Psoas muscle (tissue), 8 donors: Measurements from ENCODE around the gene TLR6. TPM values are rescaled to one million over a fixed set of nuclear protein-coding genes. Genes with fewer than 3 reads are reported as not detected.
"Not testable (repeated sequence)": the region's sequence is repeated elsewhere in the genome, so short reads cannot be mapped to it uniquely, and the experiment has no call there.

Experiments used
- ATAC-seq, 4 donors: fragments of 200-7000 bp; cut with Tn5 transposase; one replicate each; pipeline ENCODE4 v1.9.1; 2020; ENCODE audit warnings: moderate library complexity in 3 of 4, mild to moderate bottlenecking in 2 of 4
- DNase-seq, 2 donors: peaks; one replicate each; pipeline ENCODE4 v3.0.0-alpha.2; 2020
- H3K27ac ChIP-seq: fragments of 200-600 bp; one replicate; pipeline ENCODE4 v1.8.0; 2022
- H3K27me3 ChIP-seq, 3 donors: fragments of 200-600 bp in 1 of 3; one replicate each; pipeline versions ENCODE4 v1.6.1 to v1.8.0; 2013 to 2022; ENCODE audit warnings: low read length in 2 of 3, mild to moderate bottlenecking in 2 of 3, moderate library complexity in 1 of 3; ENCODE audit not compliant: insufficient read depth in 3 of 3
- H3K36me3 ChIP-seq, 2 donors: fragments of 200-600 bp in 1 of 2; one replicate each; pipeline versions ENCODE4 v1.6.1 to v1.8.0; 2013 to 2022; ENCODE audit warnings: low read depth in 1 of 2, mild to moderate bottlenecking in 1 of 2, moderate library complexity in 1 of 2; ENCODE audit not compliant: insufficient read depth in 1 of 2
- H3K4me1 ChIP-seq: fragments of 200-600 bp; one replicate; pipeline ENCODE4 v1.8.0; 2022
- H3K4me3 ChIP-seq: fragments of 200-600 bp; one replicate; pipeline ENCODE4 v1.8.0; 2022; ENCODE audit warnings: mild to moderate bottlenecking
- H3K9me3 ChIP-seq: fragments of 200-600 bp; one replicate; pipeline ENCODE4 v1.8.0; 2022
- WGBS, 3 donors: extraction: QIAGEN DNeasy Blood & Tissue Kit; methylation state at CpG; one replicate each; pipeline versions ENCODE4 v1.1.6 to v1.1.7; 2013; 5-methylcytosine and 5-hydroxymethylcytosine counted together
- intact Hi-C, 2 donors: fragments of 100-400 bp; cut with DNase I; formaldehyde crosslinking; loops; one replicate each; pipeline versions ENCODE4 v1.11.0 to v1.14.2; 2022
- polyA plus RNA-seq, 3 donors: library from polyadenylated mRNA; stranded (reverse); fragments of 200-250 nt; gene quantifications; one replicate each; pipeline ENCODE4 v1.2.3, GENCODE V29; 2013
- total RNA-seq, 4 donors: library from RNA; stranded (reverse); fragmentation: NEBNext Ultra II Directional in 2 of 4; extraction: Animal tissue kit (Norgen Biotek cat#: 25700) in 2 of 4; gene quantifications; one replicate each; pipeline versions ENCODE4 v1.2.1 to v1.2.4, GENCODE V29; 2021 to 2023
- TF ChIP-seq, protein P1 (sequence below): fragments of 200-600 bp; IDR thresholded peaks from one replicate; pipeline ENCODE4 v1.8.0; 2022; ENCODE audit warnings: antibody characterized with exemption
- donor health status: healthy with polysubstance abuse.
- donor health status: DM: no; HTN: no; CAD: no; lungs with moderate emphysema.
- donor health status: Bipolar disorder and iron deficiency.
- donor health status: healthy.
- donor health status: DM: yes; HTN: yes; CAD: no.
- donor health status: DM: no; HTN: no; CAD: no.
- donor health status: DM: no; HTN: no; CAD: no.
- donor health status: DM: yes; HTN: yes; CAD: no.

Gene TLR6
- total and polyA plus RNA-seq, 7 donors, result 0.12 to 1.3 (median 0.79) TPM

DNA sequence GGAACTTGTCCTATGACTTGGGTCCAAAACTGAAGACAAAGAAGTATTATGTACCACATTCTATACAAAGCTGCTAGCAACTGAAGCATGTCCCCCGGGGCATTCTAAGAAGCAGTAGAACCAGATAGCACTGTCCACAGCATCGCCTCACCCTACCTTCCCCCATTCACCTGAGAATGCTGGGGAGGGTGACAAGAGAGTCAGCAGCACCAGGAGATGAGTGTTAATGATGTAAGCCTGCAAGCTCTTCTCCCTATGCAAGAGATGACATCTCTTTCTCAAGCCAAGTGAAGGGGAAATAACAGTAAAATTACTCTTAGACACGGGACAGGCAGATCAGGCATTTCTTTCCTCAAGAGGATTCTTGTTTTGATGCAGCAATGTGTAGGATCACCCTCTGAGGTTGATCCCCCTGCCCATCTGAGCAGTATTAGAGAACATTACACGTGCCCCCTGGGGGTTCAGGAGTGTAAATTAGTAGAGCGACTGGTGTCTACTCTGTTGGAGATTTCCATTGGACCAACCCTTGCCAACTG is 38.1 kb downstream of the TLR6 start:
- intact Hi-C loops, result no loop called here
- Histone ChIP-seq H3K4me3 (no peak overlapping the region), H3K4me1 (no peaks in the 10 kb centered on the region), H3K9me3 (no peaks in the 10 kb centered on the region), H3K27ac (no peak overlapping the region), H3K36me3 (no peaks in the 10 kb centered on the region), H3K27me3 (peaks cover 0 to 3% (median 0%) of the 10 kb centered on the region in 3 donors)
- 71 to 77% (median 73%) methylated on average over 5 of the region's 5 CpGs for WGBS, 3 donors
- DNase-seq, result no peak
- TF ChIP-seq, protein P1, sequence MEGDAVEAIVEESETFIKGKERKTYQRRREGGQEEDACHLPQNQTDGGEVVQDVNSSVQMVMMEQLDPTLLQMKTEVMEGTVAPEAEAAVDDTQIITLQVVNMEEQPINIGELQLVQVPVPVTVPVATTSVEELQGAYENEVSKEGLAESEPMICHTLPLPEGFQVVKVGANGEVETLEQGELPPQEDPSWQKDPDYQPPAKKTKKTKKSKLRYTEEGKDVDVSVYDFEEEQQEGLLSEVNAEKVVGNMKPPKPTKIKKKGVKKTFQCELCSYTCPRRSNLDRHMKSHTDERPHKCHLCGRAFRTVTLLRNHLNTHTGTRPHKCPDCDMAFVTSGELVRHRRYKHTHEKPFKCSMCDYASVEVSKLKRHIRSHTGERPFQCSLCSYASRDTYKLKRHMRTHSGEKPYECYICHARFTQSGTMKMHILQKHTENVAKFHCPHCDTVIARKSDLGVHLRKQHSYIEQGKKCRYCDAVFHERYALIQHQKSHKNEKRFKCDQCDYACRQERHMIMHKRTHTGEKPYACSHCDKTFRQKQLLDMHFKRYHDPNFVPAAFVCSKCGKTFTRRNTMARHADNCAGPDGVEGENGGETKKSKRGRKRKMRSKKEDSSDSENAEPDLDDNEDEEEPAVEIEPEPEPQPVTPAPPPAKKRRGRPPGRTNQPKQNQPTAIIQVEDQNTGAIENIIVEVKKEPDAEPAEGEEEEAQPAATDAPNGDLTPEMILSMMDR, result no peak
- no peak for ATAC-seq

GRCh38 chr4:38815885-38816782 is 40.5 kb downstream of the TLR6 start:
- ATAC-seq, result no peak
- no peak overlapping the region for H3K4me3 ChIP-seq
- intact Hi-C loops, result no loop called here

GRCh38 chr4:38814386-38814785 is 42.2 kb downstream of the TLR6 start:
- Histone ChIP-seq H3K27ac (no peak overlapping the region), H3K36me3 (no peaks in the 10 kb centered on the region), H3K4me3 (no peak overlapping the region), H3K4me1 (no peaks in the 10 kb centered on the region), H3K27me3 (peaks cover 0 to 3% (median 0%) of the 10 kb centered on the region in 3 donors), H3K9me3 (no peaks in the 10 kb centered on the region)
- no peak for ATAC-seq
- intact Hi-C loops, result no loop called here
- WGBS, 3 donors, result 68 to 73% (median 72%) methylated on average over 3 of the region's 3 CpGs
- no peak for DNase-seq
- TF ChIP-seq, protein P1, result no peak

More at GRCh38 chr4:38815885-38816782, 40.5 kb downstream of the TLR6 start:
- H3K27ac ChIP-seq, result peak overlapping the region; percentile 15
- TF ChIP-seq, protein P1, result no peak
- DNase-seq, result no peak
- no peaks in the 10 kb centered on the region for H3K36me3 ChIP-seq
- H3K9me3 ChIP-seq, result no peaks in the 10 kb centered on the region
- WGBS, 3 donors, result 64 to 71% (median 65%) methylated on average over 3 of the region's 3 CpGs
- no peaks in the 10 kb centered on the region for H3K4me1 ChIP-seq
- peaks cover 0 to 3% (median 0%) of the 10 kb centered on the region in 3 donors for H3K27me3 ChIP-seq

- TF ChIP-seq, protein P1, result no peak
- H3K4me1 ChIP-seq, result no peaks in the 10 kb centered on the region
- H3K9me3 ChIP-seq, result no peaks in the 10 kb centered on the region
- no peaks in the 10 kb centered on the region for H3K27me3 ChIP-seq
- H3K27ac ChIP-seq, result no peak overlapping the region
- no peak overlapping the region for H3K4me3 ChIP-seq
- ATAC-seq, result no peak
- 72 to 84% (median 82%) methylated on average over 6 of the region's 6 CpGs for WGBS, 3 donors
- intact Hi-C loops, result no loop called here
- no peaks in the 10 kb centered on the region for H3K36me3 ChIP-seq
- DNase-seq, result no peak
These were observed 45.3 kb downstream of the TLR6 start for GRCh38 chr4:38811297-38811696.

DNA sequence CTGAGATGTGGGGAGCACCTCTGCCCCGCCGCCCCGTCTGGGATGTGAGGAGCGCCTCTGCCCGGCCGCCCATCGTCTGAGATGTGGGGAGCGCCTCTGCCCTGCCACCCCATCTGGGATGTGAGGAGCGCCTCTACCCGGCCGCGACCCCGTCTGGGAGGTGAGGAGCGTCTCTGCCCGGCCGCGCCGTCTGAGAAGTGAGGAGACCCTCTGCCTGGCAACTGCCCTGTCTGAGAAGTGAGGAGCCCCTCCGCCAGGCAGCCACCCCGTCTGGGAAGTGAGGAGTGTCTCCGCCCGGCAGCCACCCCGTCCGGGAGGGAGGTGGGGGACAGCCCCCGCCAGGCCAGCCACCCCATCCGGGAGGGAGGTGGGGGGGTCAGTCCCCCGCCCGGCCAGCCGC is 49.2 kb downstream of the TLR6 start:
- H3K27me3 ChIP-seq, H3K4me1 ChIP-seq, DNase-seq, H3K9me3 ChIP-seq, ATAC-seq, H3K4me3 ChIP-seq, H3K36me3 ChIP-seq, H3K27ac ChIP-seq, intact Hi-C loops: not testable (repeated sequence)
- WGBS, 3 donors, result 92 to 96% (median 93%) methylated on average over 15 to 29 of the region's 29 CpGs

DNA sequence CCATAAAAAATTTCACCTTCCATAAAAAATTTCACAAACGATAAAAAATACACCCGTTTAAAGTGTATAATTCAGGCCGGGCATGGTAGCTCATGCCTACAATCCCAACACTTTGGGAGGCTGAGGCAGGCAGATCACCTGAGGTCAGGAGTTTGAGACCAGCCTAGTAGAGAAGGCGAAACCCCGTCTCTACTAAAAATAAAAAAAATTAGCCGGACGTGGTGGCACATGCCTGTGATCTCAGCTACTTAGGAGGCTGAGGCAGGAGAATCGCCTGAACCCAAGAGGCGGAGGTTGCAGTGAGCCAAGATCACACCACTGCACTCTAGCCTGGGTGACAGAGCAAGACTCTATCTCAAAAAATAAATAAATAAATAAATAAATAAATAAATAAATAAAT is 50.4 kb downstream of the TLR6 start:
- H3K4me1 ChIP-seq, H3K9me3 ChIP-seq, DNase-seq, H3K27ac ChIP-seq, intact Hi-C loops, H3K27me3 ChIP-seq, H3K36me3 ChIP-seq, H3K4me3 ChIP-seq, ATAC-seq: not testable (repeated sequence)
- 83 to 96% (median 89%) methylated on average over 9 of the region's 9 CpGs for WGBS, 3 donors
